ENCODE measurements around the gene SLC38A1.
"Not testable (repeated sequence)": the region's sequence is repeated elsewhere in the genome, so short reads cannot be mapped to it uniquely, and the experiment has no call there.

Gene SLC38A1

DNA sequence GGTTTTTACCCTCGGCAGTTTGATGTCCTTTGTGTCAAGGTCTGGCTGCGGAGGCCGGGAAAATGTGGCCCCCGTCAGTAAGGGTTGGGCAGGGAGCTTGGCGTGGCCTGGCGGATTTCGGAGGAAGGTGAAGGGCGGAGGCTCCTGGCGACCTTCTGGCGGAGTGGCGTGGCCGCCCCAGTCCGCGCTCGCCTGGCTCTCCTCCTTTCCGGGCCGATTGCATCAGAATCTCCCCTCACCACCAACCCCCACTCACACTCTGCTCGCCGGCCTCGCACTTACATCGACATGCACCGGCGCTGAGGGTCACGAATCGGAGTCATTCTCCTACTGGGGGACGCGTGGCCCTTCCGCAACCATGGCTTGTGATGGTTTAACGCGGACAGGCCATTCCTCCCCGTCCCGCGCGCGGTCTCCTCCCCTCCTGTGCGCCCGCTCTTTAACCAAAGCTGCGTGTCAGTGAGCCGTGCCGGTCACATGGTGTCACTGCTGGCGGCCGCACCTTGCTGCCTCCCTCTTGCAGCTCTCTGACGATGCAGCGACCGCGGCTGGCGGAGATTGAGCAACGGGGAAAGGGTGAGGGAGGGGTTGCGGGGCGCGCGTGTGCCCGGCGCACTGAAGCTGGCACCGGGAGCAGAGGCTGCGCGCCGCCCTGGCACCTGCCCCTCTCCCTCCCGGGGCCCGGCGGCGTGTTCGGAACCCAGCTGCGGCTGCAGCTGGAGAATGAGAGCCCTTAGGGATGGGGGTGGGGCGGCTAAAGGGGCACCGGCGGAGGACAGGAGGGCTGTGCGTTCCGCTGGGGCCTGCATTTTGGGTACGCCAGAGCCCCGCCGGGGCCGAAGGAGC, at the start of gene SLC38A1:
TSS of gene SLC38A1 (minus strand) at position 461 of the 846 bp plus-strand sequence. CDS start 29,243 bp downstream, outside the sequence.
- peak; percentile 22 to 85 (median 70) for DNase-seq

DNA sequence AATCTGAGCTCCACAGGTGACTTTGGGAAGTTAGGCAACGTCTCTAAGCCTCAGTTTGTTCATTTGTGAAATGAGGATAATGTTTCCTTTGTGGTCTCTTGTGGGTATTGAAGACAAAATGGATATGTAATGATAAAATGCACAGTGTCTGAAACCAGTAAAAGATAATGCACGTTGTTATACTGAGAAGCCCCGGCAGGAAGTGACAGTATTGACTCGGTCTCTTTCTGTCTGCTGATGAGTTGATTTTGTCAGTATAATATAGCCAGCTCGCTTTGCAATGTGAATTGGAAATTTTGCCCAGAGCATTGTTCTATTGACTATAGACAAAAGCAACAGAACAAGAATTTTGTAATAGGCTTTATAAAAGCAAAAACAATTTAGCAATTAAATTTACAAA, 49.2 kb upstream of the SLC38A1 start:
- no peak for DNase-seq

DNA sequence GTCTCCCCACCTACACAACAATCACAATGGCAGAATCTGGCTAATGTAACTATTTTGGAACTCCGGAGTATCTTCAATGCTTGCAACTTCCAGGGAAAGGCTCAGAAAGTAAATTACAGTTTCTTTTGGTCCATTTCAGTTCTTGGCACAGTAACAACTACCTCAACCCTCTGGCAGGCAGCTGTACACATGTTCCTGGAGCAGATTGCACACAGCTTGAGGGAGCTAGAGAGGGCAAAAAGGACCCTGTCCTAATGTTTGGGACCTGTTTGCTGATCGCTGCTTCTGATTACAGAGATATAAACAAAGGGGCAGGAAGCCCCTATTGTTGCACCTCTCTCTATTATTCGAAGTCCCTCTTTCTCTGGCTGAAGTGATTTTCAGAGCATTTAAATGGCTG, 35.2 kb upstream of the SLC38A1 start:
- DNase-seq: no peak

DNA sequence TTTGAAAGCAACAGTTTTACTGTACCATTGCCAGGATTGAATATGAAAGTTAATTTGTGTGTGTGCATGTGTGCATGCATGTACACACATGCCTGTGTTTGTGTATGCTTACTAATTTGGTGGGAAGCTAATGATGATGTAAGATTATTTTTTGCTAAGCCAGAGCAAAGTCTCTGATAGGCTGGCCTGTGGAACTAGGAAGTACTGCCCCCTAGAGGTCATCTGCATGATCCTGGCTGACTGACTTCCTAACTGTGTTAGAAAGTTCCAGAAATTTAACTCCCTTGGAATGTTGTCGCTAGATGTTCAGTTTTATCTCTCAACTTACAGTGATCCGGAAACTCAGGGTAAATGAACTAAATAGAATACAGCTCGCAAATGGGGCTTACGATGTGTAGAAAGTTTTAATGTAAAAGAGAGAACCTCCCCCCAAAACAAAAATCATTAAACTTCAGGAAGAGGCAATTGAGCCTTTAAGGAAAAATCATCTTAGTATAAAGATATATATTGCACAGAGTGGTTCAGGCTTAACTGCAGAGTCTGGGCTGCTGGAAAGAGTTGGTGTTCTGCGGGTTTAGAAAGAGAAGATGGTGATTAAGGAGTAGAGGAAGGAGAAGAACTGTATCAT, 34.3 kb upstream of the SLC38A1 start:
- DNase-seq: peak in 8 of 58 donors; percentile 0 to 28 (median 2)

DNA sequence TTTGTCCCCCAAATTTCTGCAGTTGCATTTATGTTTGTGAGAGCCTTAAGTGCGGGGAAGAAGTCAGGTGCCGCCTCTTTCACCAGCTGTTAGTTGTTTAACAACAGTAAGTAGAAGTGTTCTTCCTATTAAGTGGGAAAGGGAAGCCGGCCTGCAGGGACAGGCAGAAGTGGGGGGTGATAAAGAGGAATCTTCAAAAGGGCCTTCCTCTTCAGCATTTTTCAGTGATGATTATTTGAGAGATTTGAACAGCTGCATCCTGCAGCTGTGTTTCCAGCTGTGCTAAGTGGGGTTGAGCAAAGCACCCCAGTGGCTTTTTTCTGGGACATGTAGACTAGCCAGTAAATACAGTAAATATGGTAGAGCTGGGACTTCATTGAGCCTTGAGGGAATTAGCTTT, 32.1 kb upstream of the SLC38A1 start:
- no peak for DNase-seq

DNA sequence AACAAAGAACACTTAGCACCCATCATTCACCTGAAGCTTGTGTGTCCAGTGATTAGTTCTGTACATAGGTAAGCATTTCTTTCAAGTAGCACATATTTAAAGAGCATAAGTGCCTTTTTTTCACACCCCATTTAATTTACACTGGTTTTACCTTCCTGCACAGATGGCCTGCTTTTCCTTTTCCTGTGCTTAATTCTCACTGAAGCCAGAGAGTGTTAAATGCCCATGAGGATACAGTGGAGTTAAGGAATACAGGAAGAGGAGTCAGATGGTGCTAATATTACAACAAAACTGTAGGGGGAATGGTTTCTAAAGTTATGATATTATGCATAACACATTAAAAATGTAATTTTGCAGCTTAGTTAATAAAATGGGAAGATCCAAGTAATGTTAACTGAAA, 31.0 kb upstream of the SLC38A1 start:
- DNase-seq: no peak

DNA sequence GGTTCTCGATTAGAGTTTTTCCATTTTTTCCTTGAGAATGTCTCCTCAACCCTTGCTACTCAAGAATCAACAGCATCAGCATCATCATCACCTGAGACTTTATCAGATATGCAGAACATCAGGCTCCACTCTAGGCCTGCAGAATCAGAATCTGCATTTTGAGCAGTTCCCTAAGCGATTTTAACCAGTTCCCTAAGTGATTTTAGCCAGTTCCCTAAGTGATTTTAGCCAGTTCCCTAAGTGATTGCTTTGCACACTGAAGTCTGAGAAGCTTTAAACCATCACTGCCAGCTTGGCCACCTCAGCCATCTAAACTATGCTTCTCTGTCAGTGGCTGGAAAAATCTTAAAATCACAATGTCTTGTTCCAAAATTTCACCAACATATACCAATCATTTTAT, 29.4 kb upstream of the SLC38A1 start:
- no peak for DNase-seq

DNA sequence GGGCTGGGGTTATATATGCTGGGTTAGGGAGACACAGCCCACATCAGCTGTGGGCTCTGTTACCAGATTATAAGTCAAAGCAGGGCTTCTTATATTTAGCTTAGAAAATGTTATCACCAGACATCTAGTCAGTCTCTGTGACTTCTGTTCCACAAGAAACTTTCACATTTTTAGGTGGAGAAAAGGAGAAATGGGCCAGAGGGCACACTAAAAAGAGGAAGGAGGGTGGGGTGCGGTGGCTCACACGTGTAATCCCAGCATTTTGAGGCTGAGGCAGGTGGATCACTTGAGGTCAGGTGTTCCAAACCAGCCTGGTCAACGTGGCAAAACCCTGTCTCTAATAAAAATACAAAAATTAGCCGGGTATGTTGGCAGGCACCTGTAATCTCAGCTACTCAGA, 28.0 kb upstream of the SLC38A1 start:
- DNase-seq: no peak

DNA sequence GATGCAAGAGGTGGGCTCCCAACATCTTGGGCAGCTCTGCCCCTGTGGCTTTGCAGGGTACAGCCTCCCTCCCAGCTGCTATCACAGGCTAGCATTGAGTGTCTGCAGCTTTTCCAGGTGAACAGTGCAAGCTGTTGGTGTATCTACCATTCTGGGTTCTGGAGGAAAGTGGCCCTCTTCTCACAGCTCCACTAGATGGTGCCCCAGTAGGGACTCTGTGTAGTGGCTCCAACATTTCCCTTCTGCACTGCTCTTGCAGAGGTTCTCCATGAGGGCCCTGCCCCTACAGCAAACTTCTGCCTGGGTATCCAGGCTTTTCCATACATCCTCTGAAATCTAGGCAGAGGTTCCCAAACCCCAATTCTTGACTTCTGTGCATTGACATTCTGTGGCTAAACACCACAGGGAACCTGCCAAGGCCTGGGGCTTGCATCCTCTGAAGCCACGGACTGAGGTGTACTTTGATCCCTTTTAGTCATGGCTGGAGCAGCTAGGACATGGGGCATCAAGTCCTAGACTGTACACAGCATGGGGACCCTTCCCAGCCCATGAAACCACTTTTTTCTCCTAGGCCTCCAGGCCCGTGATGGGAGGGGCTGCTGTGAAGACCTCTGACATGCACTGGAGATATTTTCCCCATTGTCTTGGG, 24.0 kb upstream of the SLC38A1 start:
- no peak for DNase-seq

DNA sequence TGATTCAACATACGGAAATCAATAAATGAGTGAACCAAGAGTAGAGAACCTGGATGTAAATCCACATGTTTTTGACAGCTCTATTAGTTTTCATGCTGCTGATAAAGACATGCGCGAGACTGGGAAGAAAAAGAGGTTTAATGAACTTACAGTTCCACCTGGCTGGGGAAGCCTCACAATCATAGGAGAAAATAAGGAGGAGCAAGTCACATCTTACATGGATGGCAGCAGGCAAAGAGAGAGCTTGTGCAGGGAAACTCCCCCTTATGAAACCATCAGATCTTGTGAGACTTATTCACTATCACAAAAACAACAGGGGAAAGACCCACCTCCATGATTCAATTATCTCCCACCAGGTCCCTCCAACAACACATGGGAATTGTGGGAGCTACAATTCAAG, 23.1 kb upstream of the SLC38A1 start:
- DNase-seq: not testable (repeated sequence)

DNA sequence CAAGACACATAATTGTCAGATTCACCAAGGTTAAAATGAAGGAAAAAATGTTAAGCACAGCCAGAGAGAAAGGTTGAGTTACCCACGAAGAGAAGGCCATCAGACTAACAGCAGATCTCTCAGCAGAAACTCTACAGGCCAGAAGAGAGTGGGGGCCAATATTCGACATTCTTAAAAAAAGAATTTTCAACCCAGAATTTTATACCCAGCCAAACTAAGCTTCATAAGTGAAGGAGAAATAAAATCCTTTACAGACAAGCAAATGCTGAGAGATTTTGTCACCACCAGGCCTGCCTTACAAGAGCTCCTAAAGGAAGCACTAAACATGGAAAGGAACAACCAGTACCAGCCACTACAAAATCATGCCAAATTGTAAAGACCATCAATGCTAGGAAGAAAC, 16.3 kb upstream of the SLC38A1 start:
- DNase-seq: not testable (repeated sequence)

DNA sequence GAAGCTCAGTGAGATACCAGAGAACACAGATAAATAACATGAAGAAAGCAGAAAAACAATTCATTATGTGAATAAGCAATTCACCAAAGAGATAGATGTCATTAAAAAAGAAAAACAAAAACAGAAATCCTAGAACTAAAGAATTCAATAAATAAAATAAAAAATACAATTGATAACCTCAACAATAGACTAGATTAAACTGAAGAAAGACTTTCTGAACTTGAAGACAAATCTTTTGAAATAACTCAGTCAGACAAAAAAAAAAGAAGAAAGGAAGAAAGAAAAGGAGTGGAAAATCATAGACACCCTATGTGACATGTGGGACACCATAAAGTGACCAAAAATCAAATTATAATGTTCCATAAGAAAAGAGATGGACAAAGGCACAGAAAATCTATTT, 14.0 kb upstream of the SLC38A1 start:
- no peak for DNase-seq

DNA sequence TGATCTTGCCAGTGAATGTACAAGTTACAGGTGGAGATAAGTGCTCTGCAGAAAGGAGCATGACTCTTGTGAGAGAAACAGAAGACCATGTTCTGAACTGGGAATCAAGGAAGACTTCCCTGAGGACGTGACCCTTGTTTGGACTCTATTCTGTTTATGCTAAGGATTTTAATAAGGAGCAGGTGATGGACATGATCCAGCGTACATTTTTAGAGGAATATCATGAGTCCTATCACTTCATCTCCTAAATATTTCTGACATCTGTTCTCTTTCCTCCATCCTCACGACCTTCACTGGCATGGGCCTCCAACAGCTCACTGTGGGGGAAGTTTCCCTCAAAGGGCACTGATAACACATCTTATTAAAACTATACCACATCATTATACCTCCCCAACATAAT, 7.9 kb upstream of the SLC38A1 start:
- no peak for DNase-seq

DNA sequence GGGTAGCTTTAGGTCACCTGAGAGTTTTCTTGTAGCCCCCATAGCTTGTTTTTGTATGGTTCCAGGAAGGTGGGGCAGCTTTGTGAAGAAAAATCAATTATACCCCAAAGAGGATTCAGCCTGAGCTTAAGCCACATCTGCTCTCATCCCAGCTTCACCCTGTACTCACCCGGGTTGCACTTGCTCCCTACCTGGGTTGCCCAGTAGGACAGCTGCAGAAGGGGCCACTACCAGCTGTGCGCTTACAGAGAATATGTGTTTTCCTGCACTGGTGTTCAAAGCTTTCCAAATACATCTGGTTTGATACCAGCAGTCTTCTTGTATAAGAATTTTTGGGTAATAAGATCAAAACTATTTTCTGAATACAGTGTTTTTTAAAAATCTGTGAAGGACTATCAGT, 3.0 kb upstream of the SLC38A1 start:
- DNase-seq: no peak

DNA sequence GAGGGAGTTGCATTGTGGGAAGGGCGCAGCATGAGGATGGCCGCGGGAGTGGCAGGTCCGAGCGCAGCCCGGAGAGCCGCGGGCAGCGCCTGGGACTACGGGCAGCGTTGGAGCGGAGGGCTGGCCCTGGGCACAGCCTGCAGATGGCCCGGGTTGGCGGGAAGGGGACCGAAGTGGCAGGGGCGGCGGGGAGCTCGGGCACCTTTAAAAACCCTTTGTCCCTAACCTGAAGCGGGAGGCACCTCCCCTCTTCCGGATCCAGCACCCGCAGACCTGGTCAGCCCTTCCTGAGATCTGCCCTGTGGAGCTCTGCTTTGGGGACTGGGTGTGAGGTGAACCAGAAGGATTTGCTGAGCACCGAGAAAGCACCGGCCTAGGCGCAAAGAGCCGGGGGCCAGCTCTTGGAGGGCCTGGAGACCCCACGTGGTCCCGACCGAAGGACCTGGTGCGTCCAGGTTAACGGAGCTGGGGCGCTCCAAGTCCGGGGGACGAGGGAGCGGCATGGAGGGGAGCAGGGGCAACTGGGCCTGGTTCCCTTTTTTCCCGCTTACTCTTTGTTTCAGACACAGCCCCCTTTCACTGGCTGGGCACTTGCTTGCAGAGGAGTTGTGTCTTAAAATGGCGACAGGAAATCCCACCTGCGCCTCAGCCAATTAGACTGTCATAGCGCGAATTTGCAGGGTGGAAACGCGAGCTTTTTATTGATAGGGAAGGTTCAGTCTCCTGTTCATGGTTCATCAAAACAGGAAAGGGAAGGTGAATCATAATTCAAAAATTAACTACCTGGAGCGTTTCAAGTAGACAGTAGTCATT, 792 bp upstream of the SLC38A1 start:
- DNase-seq: peak in 23 of 58 donors; percentile 4 to 62 (median 28)

DNA sequence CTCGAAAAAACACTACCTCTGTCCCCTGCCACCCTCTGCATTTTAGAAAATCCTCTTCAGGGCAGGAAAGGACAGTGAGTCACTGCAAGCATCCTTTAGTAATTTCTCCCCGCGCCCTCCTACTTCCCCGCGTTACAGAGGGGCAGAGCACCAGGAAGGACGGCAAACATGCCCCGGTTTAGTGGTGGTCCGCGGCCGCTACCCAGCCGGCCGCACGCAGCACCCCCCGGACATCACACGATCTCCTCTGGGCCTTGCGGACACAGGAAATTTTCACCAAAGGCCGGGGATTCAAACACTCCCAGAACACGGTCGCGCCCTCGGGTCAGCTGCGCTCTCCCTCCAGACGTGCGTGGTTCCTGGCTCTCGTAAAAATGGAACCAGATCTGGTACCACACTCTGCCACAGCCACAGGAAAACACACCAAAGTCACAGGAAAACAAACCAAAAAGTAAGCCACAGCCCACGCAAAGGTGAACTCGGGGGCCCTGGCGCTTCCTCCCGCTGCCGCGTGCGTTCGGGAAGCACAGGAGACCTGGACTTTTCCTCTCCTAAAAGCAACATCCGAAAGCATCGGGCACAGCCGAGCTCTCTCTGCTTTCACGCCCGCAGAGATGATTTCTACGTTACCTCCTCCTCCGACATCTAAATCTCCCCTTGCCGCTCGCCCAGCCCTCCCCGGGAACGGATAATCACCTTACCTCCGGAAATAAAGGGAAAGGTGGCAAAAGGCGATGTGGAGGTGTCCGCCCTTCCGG, 839 bp downstream of the SLC38A1 start:
- peak in 23 of 58 donors; percentile 10 to 55 (median 31) for DNase-seq

DNA sequence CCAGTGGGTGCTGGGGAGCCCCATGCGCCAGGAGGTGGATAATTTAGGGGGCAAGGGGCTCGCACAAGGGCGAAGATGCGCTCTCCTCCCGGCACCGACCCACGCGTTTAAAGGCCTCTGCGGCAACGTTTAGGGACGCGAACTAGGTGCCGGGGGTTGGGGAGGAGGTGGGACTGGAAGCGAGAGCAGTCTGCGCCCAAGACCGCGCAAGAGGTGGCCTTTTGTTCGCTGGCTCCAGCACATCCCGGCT, 1.3 kb downstream of the SLC38A1 start:
- peak in 10 of 58 donors; percentile 5 to 61 (median 36) for DNase-seq

DNA sequence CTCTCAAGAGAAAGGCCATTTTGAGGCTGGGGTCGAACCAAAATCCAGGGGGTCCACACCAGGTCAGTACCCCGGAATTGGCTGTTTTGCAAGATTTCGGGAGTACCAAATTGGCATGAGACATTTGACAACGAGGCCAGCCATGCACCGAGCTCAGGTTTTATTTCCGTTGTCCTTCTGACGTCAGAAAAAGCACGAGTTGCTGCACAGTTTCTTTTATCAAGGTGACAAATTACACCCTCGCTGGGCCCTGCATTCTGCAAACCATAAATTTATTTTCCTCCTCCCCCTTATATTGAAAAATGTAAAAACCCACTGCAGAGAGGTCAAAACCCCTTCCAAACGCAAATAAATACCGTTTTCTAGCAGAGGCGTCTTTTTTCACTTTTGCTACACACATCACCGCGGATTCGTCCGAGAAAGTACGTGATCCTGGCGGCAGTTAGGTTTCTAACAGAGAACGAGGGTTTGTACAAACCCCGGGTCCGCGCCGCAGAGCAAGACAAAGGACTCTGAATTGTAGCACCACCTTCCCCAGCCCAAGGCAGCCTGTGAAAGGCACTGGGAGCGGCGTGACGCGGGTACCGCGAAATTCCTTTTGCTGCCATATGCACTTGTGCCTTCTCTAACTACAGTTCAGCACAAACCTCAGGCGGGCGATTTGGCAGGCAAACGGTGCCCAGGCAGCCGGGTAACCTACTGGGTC, 1.8 kb downstream of the SLC38A1 start:
- DNase-seq: peak in 49 of 58 donors; percentile 7 to 69 (median 36)

DNA sequence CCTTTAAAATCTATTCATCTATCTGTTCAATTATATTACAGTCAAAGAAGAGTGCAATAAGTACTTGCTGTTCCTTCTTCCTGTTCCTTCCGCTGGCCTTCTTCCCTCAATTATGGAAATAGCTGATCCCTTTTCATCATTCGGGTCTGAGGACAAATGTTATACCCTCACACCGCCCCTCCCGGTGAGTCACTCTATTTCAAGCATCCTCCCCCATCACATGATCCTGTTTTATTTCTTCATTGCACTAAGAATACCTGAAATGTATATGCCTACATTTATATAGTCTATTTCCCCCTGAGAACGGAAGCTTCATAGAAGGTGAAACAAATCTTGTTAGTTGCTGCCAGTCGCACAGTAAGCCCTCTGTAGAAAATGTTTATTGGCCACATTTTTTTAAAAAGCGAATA, 2.5 kb downstream of the SLC38A1 start:
- DNase-seq: peak in 1 of 58 donors; percentile 2

DNA sequence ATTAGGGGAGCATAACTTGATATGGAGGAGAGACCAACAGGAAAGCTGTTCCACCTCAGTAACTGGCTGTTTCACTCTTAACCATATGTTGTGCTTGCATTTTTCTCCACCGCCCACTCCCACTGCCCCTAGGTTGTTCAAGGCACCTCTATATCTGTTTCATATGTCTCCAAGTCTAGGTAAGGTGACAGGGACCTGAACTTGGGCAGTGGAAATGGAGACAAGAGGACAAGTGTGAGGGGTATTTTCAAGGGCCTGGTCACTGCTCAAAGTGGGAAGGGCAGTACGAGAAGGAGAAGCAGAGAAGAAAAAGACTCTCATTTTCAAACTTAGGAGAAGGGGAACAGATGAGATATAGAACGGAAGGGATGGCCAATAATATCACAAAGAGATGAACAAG, 3.1 kb downstream of the SLC38A1 start:
- no peak for DNase-seq

Measured in anterior cingulate cortex (tissue), 58 donors.